ENCODE data around the gene ZDHHC12.

Gene ZDHHC12

GRCh38 chr9:128731691-128732090 lies 7.8 kb upstream of the ZDHHC12 start:
- no peak for DNase-seq (ENCODE audit: low read depth)
- TF ChIP-seq CTCF (IDR thresholded peaks at IDR 0.05; ENCODE audit: control insufficient read depth, extremely low read depth, insufficient read depth) = no peak
- no peak overlapping the region for H3K4me3 ChIP-seq (ENCODE audit: low read depth, low read length)

GRCh38 chr9:128731093-128731492 lies 7.2 kb upstream of the ZDHHC12 start:
- no peak overlapping the region for H3K4me3 ChIP-seq (ENCODE audit: low read depth, low read length)
- no peak for DNase-seq (ENCODE audit: low read depth)
- no peak for TF ChIP-seq CTCF (IDR thresholded peaks at IDR 0.05; ENCODE audit: control insufficient read depth, extremely low read depth, insufficient read depth)

- DNase-seq (ENCODE audit: low read depth) = no peak
- no peak for TF ChIP-seq CTCF (IDR thresholded peaks at IDR 0.05; ENCODE audit: control insufficient read depth, extremely low read depth, insufficient read depth)
- no peak overlapping the region for H3K4me3 ChIP-seq (ENCODE audit: low read depth, low read length)
Observed at GRCh38 chr9:128729766-128730517, 6.0 kb upstream of the ZDHHC12 start.

- H3K4me3 ChIP-seq (ENCODE audit: low read depth, low read length) = no peak overlapping the region
- no peak for TF ChIP-seq CTCF (IDR thresholded peaks at IDR 0.05; ENCODE audit: control insufficient read depth, extremely low read depth, insufficient read depth)
- no peak for DNase-seq (ENCODE audit: low read depth)
Observed at GRCh38 chr9:128729302-128729701, 5.4 kb upstream of the ZDHHC12 start.

GRCh38 chr9:128728298-128728697 lies 4.4 kb upstream of the ZDHHC12 start:
- DNase-seq (ENCODE audit: low read depth) = no peak
- H3K4me3 ChIP-seq (ENCODE audit: low read depth, low read length) = no peak overlapping the region
- no peak for TF ChIP-seq CTCF (IDR thresholded peaks at IDR 0.05; ENCODE audit: control insufficient read depth, extremely low read depth, insufficient read depth)

GRCh38 chr9:128727640-128728248 lies 3.8 kb upstream of the ZDHHC12 start:
- TF ChIP-seq CTCF (IDR thresholded peaks at IDR 0.05; ENCODE audit: control insufficient read depth, extremely low read depth, insufficient read depth) = no peak
- DNase-seq (ENCODE audit: low read depth) = no peak
- no peak overlapping the region for H3K4me3 ChIP-seq (ENCODE audit: low read depth, low read length)
